ENCODE results near the gene DUOXA2. TPM values are rescaled to one million over a fixed set of nuclear protein-coding genes. Genes with fewer than 3 reads are reported as not detected.

DUOXA2 gene
- polyA plus RNA-seq, 1 donor (not counting 4 experiments of a cell fraction or from before 2014, with no cell fraction given): not detected

GRCh38 chr15:45120081-45120972 is 6.2 kb downstream of the DUOXA2 start:
- Histone ChIP-seq H3K4me3 (ENCODE audit: control insufficient read depth in 2 of 3, extremely low read depth in 1 of 3, insufficient read depth in 2 of 3, low read depth in 1 of 3, low read length in 3 of 3) (no peak overlapping the region), H3K4me2 (ENCODE audit: control insufficient read depth, extremely low read depth, insufficient read depth, low read depth, low read length) (no peak overlapping the region), H3K79me2 (ENCODE audit: control insufficient read depth, insufficient read depth, low read length) (no peaks in the 10 kb centered on the region), H3K36me3 (ENCODE audit: control insufficient read depth in 2 of 2, extremely low read depth in 1 of 2, insufficient read depth in 2 of 2, low read length in 2 of 2) (peaks cover 0 to 3% of the 10 kb centered on the region in 2 experiments), H3K27me3 (ENCODE audit: control insufficient read depth, extremely low read depth, insufficient read depth, low read length) (peaks cover 26% of the 10 kb centered on the region), H3K4me1 (ENCODE audit: control insufficient read depth, extremely low read depth, insufficient read depth, low read length) (peaks cover 14% of the 10 kb centered on the region), H3K27ac (ENCODE audit: control insufficient read depth, insufficient read depth, low read length) (no peak overlapping the region), H3K9me3 (ENCODE audit: control insufficient read depth, low read depth, low read length) (no peaks in the 10 kb centered on the region), H3K9me1 (ENCODE audit: control insufficient read depth, extremely low read depth, insufficient read depth, low read length) (no peaks in the 10 kb centered on the region), H3K9ac (ENCODE audit: control insufficient read depth, extremely low read depth, insufficient read depth, low read length) (no peak overlapping the region), H2AFZ (ENCODE audit: control insufficient read depth, low read length) (no peak overlapping the region), H4K20me1 (ENCODE audit: control insufficient read depth, extremely low read depth, insufficient read depth, low read length) (peaks cover 3% of the 10 kb centered on the region)
- DNase-seq (ENCODE audit: low read depth, low spot score) (no peak), FAIRE-seq (no peak)
- dilution Hi-C loops (cut with MboI; ENCODE audit: extremely low pct_ligation_motif_present, low sequenced_read_pairs): no loop called here
- TF ChIP-seq EZH2 (IDR thresholded peaks at IDR 0.05; ENCODE audit: low read length) (no peak), CTCF (optimal IDR thresholded peaks at IDR 0.05 in 1 of 3, IDR thresholded peaks at IDR 0.05 in 1 of 3, conservative IDR thresholded peaks at IDR 0.05 in 1 of 3; ENCODE audit: extremely low read depth in 1 of 3, insufficient read depth in 2 of 3, low read length in 3 of 3) (no peak)

- no peak for FAIRE-seq
- no peak overlapping the region for H2AFZ ChIP-seq (ENCODE audit: control insufficient read depth, low read length)
- no peak overlapping the region for H3K4me3 ChIP-seq (ENCODE audit: control insufficient read depth in 2 of 3, extremely low read depth in 1 of 3, insufficient read depth in 2 of 3, low read depth in 1 of 3, low read length in 3 of 3)
- H3K9me1 ChIP-seq (ENCODE audit: control insufficient read depth, extremely low read depth, insufficient read depth, low read length): no peaks in the 10 kb centered on the region
- no peak for DNase-seq (ENCODE audit: low read depth, low spot score)
- peaks cover 0 to 3% of the 10 kb centered on the region in 2 experiments for H3K36me3 ChIP-seq (ENCODE audit: control insufficient read depth in 2 of 2, extremely low read depth in 1 of 2, insufficient read depth in 2 of 2, low read length in 2 of 2)
- H3K27me3 ChIP-seq (ENCODE audit: control insufficient read depth, extremely low read depth, insufficient read depth, low read length): peaks cover 19% of the 10 kb centered on the region
- no peak overlapping the region for H3K4me2 ChIP-seq (ENCODE audit: control insufficient read depth, extremely low read depth, insufficient read depth, low read depth, low read length)
- peaks cover 3% of the 10 kb centered on the region for H4K20me1 ChIP-seq (ENCODE audit: control insufficient read depth, extremely low read depth, insufficient read depth, low read length)
- no peak overlapping the region for H3K9ac ChIP-seq (ENCODE audit: control insufficient read depth, extremely low read depth, insufficient read depth, low read length)
- no peak overlapping the region for H3K27ac ChIP-seq (ENCODE audit: control insufficient read depth, insufficient read depth, low read length)
- H3K4me1 ChIP-seq (ENCODE audit: control insufficient read depth, extremely low read depth, insufficient read depth, low read length): peaks cover 14% of the 10 kb centered on the region
- TF ChIP-seq EZH2 (IDR thresholded peaks at IDR 0.05; ENCODE audit: low read length) (no peak), CTCF (optimal IDR thresholded peaks at IDR 0.05 in 1 of 3, IDR thresholded peaks at IDR 0.05 in 1 of 3, conservative IDR thresholded peaks at IDR 0.05 in 1 of 3; ENCODE audit: extremely low read depth in 1 of 3, insufficient read depth in 2 of 3, low read length in 3 of 3) (no peak)
- dilution Hi-C loops (cut with MboI; ENCODE audit: extremely low pct_ligation_motif_present, low sequenced_read_pairs): no loop called here
- H3K79me2 ChIP-seq (ENCODE audit: control insufficient read depth, insufficient read depth, low read length): no peaks in the 10 kb centered on the region
- H3K9me3 ChIP-seq (ENCODE audit: control insufficient read depth, low read depth, low read length): no peaks in the 10 kb centered on the region
These were observed 6.9 kb downstream of the DUOXA2 start for GRCh38 chr15:45121020-45121419.

Data from keratinocyte (primary cell).